Liver (tissue), 9 donors: ENCODE results near the gene MLLT10. TPM values are rescaled to one million over a fixed set of nuclear protein-coding genes. Genes with fewer than 3 reads are reported as not detected.

ENCODE experiments used
- DNase-seq: peaks from one replicate; pipeline ENCODE4 v3.0.0-alpha.2; 2017; ENCODE audit warnings: low spot score
- H3K27ac ChIP-seq, 2 donors: one replicate each; pipeline ENCODE4 v1.7.0; 2013; ENCODE audit warnings: inconsistent platforms in 2 of 2, low read length in 2 of 2, control low read depth in 1 of 2, low read depth in 1 of 2, mild to moderate bottlenecking in 1 of 2
- H3K27me3 ChIP-seq, 4 donors: one replicate each; pipeline versions ENCODE4 v1.6.1 to v1.7.0; 2013; ENCODE audit warnings: low read length in 3 of 4, inconsistent platforms in 1 of 4, mild to moderate bottlenecking in 1 of 4, moderate library complexity in 1 of 4; ENCODE audit not compliant: control insufficient read depth in 4 of 4, insufficient read depth in 4 of 4
- H3K36me3 ChIP-seq, 4 donors: one replicate each; pipeline versions ENCODE4 v1.6.1 to v1.7.0; 2013; ENCODE audit warnings: low read length in 3 of 4, mild to moderate bottlenecking in 3 of 4, low read depth in 1 of 4, moderate library complexity in 1 of 4; ENCODE audit not compliant: control insufficient read depth in 4 of 4, insufficient read depth in 3 of 4
- H3K4me1 ChIP-seq, 4 donors: one replicate each; pipeline versions ENCODE4 v1.6.1 to v1.7.0; 2013; ENCODE audit warnings: low read length in 3 of 4, mild to moderate bottlenecking in 3 of 4, moderate library complexity in 1 of 4; ENCODE audit not compliant: control insufficient read depth in 4 of 4, insufficient read depth in 4 of 4
- H3K4me3 ChIP-seq, 3 donors: one replicate each; pipeline versions ENCODE4 v1.6.1 to v1.7.0; 2013; ENCODE audit warnings: low read length in 3 of 3, control low read depth in 1 of 3, low read depth in 1 of 3, mild to moderate bottlenecking in 1 of 3
- H3K9ac ChIP-seq, 2 donors: one replicate each; pipeline ENCODE4 v1.7.0; 2013; ENCODE audit warnings: low read length in 2 of 2, mild to moderate bottlenecking in 2 of 2, moderate library complexity in 2 of 2, control low read depth in 1 of 2, low read depth in 1 of 2
- H3K9me3 ChIP-seq, 4 donors: one replicate each; pipeline versions ENCODE4 v1.6.1 to v1.7.0; 2013; ENCODE audit warnings: low read length in 3 of 4; ENCODE audit not compliant: control insufficient read depth in 4 of 4
- EGR1 ChIP-seq, 2 donors: IDR thresholded peaks; 2 replicates each; pipeline ENCODE4 v1.6.1; 2016 to 2018; ENCODE audit warnings: antibody characterized with exemption in 2 of 2, low read depth in 2 of 2
- HNF4A ChIP-seq, 2 donors: conservative IDR thresholded peaks; 2 replicates each; pipeline ENCODE4 v1.6.1; 2016; ENCODE audit warnings: antibody characterized with exemption in 2 of 2, mild to moderate bottlenecking in 2 of 2
- JUND ChIP-seq, 2 donors: IDR thresholded peaks; 2 replicates each; pipeline ENCODE4 v1.6.1; 2016; ENCODE audit warnings: antibody characterized with exemption in 2 of 2
- RXRA ChIP-seq, 2 donors: IDR thresholded peaks; 2 replicates each; pipeline ENCODE4 v1.6.1; 2017 to 2018; ENCODE audit warnings: antibody characterized with exemption in 2 of 2, mild to moderate bottlenecking in 1 of 2
- SP1 ChIP-seq: IDR thresholded peaks from 2 replicates; pipeline ENCODE4 v1.6.1; 2018; ENCODE audit warnings: antibody characterized with exemption, mild to moderate bottlenecking
- YY1 ChIP-seq: IDR thresholded peaks from 2 replicates; pipeline ENCODE4 v1.6.1; 2016; ENCODE audit warnings: antibody characterized with exemption, mild to moderate bottlenecking
- WGBS: extraction: QIAGEN DNeasy Blood & Tissue Kit; methylation state at CpG from one replicate; pipeline ENCODE4 v1.1.7; 2013; 5-methylcytosine and 5-hydroxymethylcytosine counted together
- polyA plus RNA-seq, 2 donors: library from polyadenylated mRNA; stranded (reverse) in 1 of 2; unstranded in 1 of 2; fragments of 200-250 nt in 1 of 2; fragments of >200 nt in 1 of 2; fragmentation: Nextera tagmentation in 1 of 2; extraction: Ambion mirVana in 1 of 2; gene quantifications; one replicate each; pipeline versions ENCODE4 v1.2.1 to v1.2.3, GENCODE V29; 2013 to 2015
- total RNA-seq, 2 donors: library from RNA; depleted of rRNA; stranded (reverse); fragments of >200 nt; gene quantifications; one replicate each; pipeline ENCODE4 v1.2.3, GENCODE V29; 2014
- TF ChIP-seq, protein P1 (sequence below): IDR thresholded peaks from 2 replicates; pipeline ENCODE4 v1.6.1; 2016; ENCODE audit warnings: antibody characterized with exemption
- TF ChIP-seq, protein P2 (sequence below): IDR thresholded peaks from 2 replicates; pipeline ENCODE4 v1.6.1; 2016; ENCODE audit warnings: antibody characterized with exemption, mild to moderate bottlenecking
- donor health status: healthy.
- donor health status: healthy.
- donor health status: healthy.
- donor health status: healthy.
- donor health status: healthy.

Gene MLLT10
- total and polyA plus RNA-seq, 4 donors: 11.9 to 47.4 (median 22.6) TPM

DNA sequence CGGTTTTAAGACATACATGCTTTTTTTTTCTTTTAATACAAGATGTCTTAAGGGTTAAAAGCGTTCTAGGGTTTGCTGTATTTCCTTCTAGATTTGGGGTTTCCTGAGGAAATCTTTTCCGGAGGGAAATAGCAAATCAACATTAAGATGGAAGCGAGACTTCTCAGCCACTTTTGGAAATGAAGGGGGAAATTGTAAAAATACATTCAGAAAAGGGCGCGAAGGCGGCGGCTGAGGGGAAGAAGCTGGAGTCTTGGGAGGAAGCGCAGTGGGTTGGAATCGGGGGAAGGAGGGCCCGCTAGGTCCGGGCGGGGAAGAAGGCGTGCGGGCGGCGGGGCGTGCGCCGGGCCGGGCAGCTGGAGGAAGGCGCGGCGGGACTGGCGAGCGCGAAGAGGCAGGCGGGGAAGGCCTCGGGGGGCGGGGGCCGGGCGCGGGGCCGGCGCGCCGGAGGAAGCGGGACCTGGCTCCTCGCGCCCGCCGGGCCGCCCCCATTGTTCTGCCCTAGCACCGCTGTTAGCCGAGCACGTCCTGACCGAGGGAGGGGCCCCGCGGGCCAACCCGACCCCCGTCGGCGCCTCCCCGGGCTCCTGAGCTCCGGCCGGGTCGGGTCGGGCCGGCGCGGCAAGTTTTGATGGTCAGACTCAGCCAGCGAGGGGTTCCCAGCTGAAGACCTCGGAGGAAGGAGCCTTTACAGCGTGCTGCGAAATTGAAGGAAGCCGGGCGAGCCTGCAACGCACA lies 7.0 kb upstream of the MLLT10 start:
- H3K9ac ChIP-seq: peak overlapping the region; percentile 98 to 99
- no peaks in the 10 kb centered on the region for H3K36me3 ChIP-seq
- H3K27ac ChIP-seq: peak overlapping the region; percentile 96 to 97
- DNase-seq: peak; percentile 78
- WGBS: 1% methylated on average over 68 of the region's 68 CpGs
- peak overlapping the region; percentile 74 to 82 (median 74) for H3K4me3 ChIP-seq
- H3K9me3 ChIP-seq: no peaks in the 10 kb centered on the region
- H3K4me1 ChIP-seq: peaks cover 0 to 23% (median 7%) of the 10 kb centered on the region in 4 donors
- TF ChIP-seq, protein P1, sequence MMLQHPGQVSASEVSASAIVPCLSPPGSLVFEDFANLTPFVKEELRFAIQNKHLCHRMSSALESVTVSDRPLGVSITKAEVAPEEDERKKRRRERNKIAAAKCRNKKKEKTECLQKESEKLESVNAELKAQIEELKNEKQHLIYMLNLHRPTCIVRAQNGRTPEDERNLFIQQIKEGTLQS: no peak
- TF ChIP-seq HNF4A (conservative IDR thresholded peaks at IDR 0.05) (peak in 1 of 2 donors; percentile 3), EGR1 (IDR thresholded peaks at IDR 0.05; ENCODE audit: low read depth in 2 of 2) (peak in 1 of 2 donors; percentile 3)
- H3K27me3 ChIP-seq: no peaks in the 10 kb centered on the region

DNA sequence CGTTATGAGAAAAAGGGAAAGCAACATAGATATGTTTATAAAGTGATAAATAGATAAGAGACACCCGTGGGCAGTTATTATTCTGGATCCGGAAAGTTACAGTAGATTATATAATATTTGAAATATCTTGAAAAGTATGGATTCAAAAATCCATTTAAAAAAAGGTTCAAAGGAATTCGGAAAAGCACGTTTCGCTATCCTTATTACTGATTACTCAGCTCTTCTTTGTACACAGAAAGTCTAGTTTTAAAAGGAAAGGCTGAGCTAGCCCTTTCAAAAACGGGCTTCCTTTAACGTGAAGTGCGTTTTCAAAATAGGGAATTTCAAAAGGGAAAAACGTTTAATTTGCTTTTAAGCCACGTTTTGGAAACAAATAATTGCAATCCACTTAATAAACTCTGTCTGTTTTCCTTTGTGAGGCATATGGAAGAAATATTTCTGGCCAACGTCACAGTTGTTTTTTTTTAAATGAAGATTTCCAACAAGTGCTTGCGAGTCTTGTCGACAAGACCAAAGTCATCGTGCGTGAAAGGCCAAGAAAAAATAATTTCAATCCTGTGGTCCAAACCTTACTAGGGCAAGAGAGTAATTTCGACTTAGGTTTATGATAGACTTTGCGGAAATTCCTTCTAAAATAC lies 6.3 kb upstream of the MLLT10 start:
- Histone ChIP-seq H3K27ac (peak overlapping the region; percentile 96 to 97), H3K4me3 (peak overlapping the region; percentile 53 to 82 (median 74)), H3K36me3 (no peaks in the 10 kb centered on the region), H3K27me3 (no peaks in the 10 kb centered on the region), H3K4me1 (peaks cover 0 to 26% (median 8%) of the 10 kb centered on the region in 4 donors), H3K9me3 (no peaks in the 10 kb centered on the region), H3K9ac (peak overlapping the region; percentile 61 to 75)
- TF ChIP-seq YY1 (peak; percentile 15), JUND (IDR thresholded peaks at IDR 0.05) (no peak)
- DNase-seq: no peak
- 14% methylated on average over 18 of the region's 18 CpGs for WGBS

DNA sequence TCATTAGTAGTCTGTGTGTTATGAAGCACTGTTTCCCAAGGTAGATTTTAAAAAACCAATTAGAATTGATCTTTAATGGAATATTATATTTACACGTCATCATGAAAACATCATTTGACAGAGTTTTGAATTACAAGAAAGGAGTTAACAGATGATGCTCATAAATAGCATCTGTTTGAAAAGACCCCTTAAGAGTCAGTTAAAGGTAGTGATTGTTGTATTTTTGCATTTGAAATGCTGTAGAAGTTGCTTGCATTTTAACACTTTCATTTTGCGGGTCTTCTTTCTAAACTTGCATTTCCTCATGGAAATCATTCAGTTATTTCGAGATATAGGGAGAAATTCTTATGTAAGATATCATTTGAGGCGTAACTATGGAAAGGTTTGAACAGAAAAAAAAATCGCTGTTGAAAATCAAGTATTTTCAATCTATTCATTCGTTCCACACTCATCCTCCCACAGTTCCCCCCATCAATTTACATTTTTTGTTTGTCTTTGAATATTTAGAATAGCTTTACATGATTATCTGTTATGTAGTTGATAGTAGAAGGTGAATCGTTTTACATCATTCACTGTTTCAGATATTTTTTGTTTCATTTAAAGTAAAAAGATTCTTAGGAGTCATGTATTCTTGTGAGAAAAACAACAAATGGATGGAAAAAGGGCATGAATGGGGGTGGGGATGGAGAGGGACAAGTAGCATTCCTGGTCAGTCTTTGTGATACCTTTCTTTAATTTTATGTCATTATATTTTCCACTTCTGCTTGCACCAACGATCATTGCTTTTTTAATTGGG lies 5.6 kb upstream of the MLLT10 start:
- H3K27me3 ChIP-seq: no peaks in the 10 kb centered on the region
- peak overlapping the region; percentile 96 to 97 for H3K27ac ChIP-seq
- 52% methylated on average over 8 of the region's 8 CpGs for WGBS
- TF ChIP-seq, protein P1: no peak
- TF ChIP-seq JUND (IDR thresholded peaks at IDR 0.05): no peak
- TF ChIP-seq, protein P2, sequence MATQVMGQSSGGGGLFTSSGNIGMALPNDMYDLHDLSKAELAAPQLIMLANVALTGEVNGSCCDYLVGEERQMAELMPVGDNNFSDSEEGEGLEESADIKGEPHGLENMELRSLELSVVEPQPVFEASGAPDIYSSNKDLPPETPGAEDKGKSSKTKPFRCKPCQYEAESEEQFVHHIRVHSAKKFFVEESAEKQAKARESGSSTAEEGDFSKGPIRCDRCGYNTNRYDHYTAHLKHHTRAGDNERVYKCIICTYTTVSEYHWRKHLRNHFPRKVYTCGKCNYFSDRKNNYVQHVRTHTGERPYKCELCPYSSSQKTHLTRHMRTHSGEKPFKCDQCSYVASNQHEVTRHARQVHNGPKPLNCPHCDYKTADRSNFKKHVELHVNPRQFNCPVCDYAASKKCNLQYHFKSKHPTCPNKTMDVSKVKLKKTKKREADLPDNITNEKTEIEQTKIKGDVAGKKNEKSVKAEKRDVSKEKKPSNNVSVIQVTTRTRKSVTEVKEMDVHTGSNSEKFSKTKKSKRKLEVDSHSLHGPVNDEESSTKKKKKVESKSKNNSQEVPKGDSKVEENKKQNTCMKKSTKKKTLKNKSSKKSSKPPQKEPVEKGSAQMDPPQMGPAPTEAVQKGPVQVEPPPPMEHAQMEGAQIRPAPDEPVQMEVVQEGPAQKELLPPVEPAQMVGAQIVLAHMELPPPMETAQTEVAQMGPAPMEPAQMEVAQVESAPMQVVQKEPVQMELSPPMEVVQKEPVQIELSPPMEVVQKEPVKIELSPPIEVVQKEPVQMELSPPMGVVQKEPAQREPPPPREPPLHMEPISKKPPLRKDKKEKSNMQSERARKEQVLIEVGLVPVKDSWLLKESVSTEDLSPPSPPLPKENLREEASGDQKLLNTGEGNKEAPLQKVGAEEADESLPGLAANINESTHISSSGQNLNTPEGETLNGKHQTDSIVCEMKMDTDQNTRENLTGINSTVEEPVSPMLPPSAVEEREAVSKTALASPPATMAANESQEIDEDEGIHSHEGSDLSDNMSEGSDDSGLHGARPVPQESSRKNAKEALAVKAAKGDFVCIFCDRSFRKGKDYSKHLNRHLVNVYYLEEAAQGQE: no peak
- no peak for TF ChIP-seq RXRA (IDR thresholded peaks at IDR 0.05)
- no peak for TF ChIP-seq SP1
- no peak for TF ChIP-seq YY1
- no peak for TF ChIP-seq HNF4A (conservative IDR thresholded peaks at IDR 0.05)
- H3K4me1 ChIP-seq: peaks cover 0 to 31% (median 14%) of the 10 kb centered on the region in 4 donors
- no peaks in the 10 kb centered on the region for H3K36me3 ChIP-seq
- no peak for DNase-seq
- H3K9me3 ChIP-seq: no peaks in the 10 kb centered on the region
- peak overlapping the region; percentile 61 to 75 for H3K9ac ChIP-seq
- peak overlapping the region in 2 of 3 donors; percentile 53 to 82 for H3K4me3 ChIP-seq
